ENCODE measurements around the gene NPHP4. TPM values are rescaled to one million over a fixed set of nuclear protein-coding genes. Genes with fewer than 3 reads are reported as not detected.

Gene NPHP4
- total RNA-seq, 1 experiment from 2014 or later = 20.0 TPM

GRCh38 chr1:5898266-5898665 is 94.0 kb downstream of the NPHP4 start:
- no peaks in the 10 kb centered on the region for H3K36me3 ChIP-seq (ENCODE audit: control insufficient read depth in 1 of 2, insufficient read depth in 2 of 2, low read length in 2 of 2)
- H3K79me2 ChIP-seq (ENCODE audit: insufficient read depth, low read length) = no peaks in the 10 kb centered on the region
- no peak overlapping the region for H3K9ac ChIP-seq (ENCODE audit: low read length)
- no peak overlapping the region for H3K4me3 ChIP-seq (replicated peaks in 1 of 2; ENCODE audit: low read depth in 1 of 2, low read length in 2 of 2)
- H4K20me1 ChIP-seq (ENCODE audit: insufficient read depth) = no peaks in the 10 kb centered on the region
- no peaks in the 10 kb centered on the region for H3K27me3 ChIP-seq (ENCODE audit: insufficient read depth, low read length)
- CTCF ChIA-PET = no interaction called here
- no peak for ATAC-seq
- H3K9me2 ChIP-seq (ENCODE audit: insufficient read depth) = no peaks in the 10 kb centered on the region
- TF ChIP-seq EZH2phosphoT487 (IDR thresholded peaks at IDR 0.05; ENCODE audit: borderline replicate concordance) = no peak
- no peak overlapping the region for H2AFZ ChIP-seq (ENCODE audit: low read depth, low read length, poor library complexity, severe bottlenecking)
- no peaks in the 10 kb centered on the region for H3K9me3 ChIP-seq (ENCODE audit: control insufficient read depth in 1 of 2, insufficient read depth in 1 of 2, low read depth in 1 of 2, low read length in 2 of 2)
- H3K4me1 ChIP-seq (ENCODE audit: control insufficient read depth in 1 of 2, insufficient read depth in 2 of 2, low read length in 2 of 2) = no peaks in the 10 kb centered on the region
- DNase-seq (ENCODE audit: low read depth, low spot score) = no peak
- intact Hi-C loops (cut with micrococcal nuclease) = no loop called here
- BruUV-seq (replicated peaks) = no TSS peak
- H3K4me2 ChIP-seq (ENCODE audit: low read length) = no peak overlapping the region
- no peak overlapping the region for H3K27ac ChIP-seq (ENCODE audit: low read depth, low read length)
- RAD21 ChIA-PET (ENCODE audit: low non-redundant PET in 1 of 2, low total read pairs in 2 of 2, uncharacterized antibody in 2 of 2, unreplicated experiment in 2 of 2) = no interaction called here
- POLR2A ChIA-PET = no interaction called here

- no peak overlapping the region for H3K9ac ChIP-seq (ENCODE audit: low read length)
- RAD21 ChIA-PET (ENCODE audit: low non-redundant PET in 1 of 2, low total read pairs in 2 of 2, uncharacterized antibody in 2 of 2, unreplicated experiment in 2 of 2) = no interaction called here
- POLR2A ChIA-PET = no interaction called here
- DNase-seq (ENCODE audit: low read depth, low spot score) (no peak), ATAC-seq (no peak)
- CTCF ChIA-PET = no interaction called here
- no peaks in the 10 kb centered on the region for H3K4me1 ChIP-seq (ENCODE audit: control insufficient read depth in 1 of 2, insufficient read depth in 2 of 2, low read length in 2 of 2)
- no TSS peak for BruUV-seq (replicated peaks)
- H2AFZ ChIP-seq (ENCODE audit: low read depth, low read length, poor library complexity, severe bottlenecking) = no peak overlapping the region
- TF ChIP-seq ATF3 (IDR thresholded peaks at IDR 0.05) (no peak), POLR2A (IDR thresholded peaks at IDR 0.05; ENCODE audit: borderline replicate concordance, extremely low read depth, insufficient read depth, insufficient read length) (no peak), JUND (IDR thresholded peaks at IDR 0.05) (no peak), ZFX (IDR thresholded peaks at IDR 0.05) (no peak), SRF (IDR thresholded peaks at IDR 0.05; ENCODE audit: low read depth) (no peak), MAX (IDR thresholded peaks at IDR 0.05) (no peak), CBX3 (IDR thresholded peaks at IDR 0.05; ENCODE audit: low read depth) (no peak), SP1 (IDR thresholded peaks at IDR 0.05; ENCODE audit: low read depth) (no peak), ELF1 (IDR thresholded peaks at IDR 0.05; ENCODE audit: borderline replicate concordance, low read depth) (no peak), CTCF (IDR thresholded peaks at IDR 0.05 in 2 of 3, conservative IDR thresholded peaks at IDR 0.05 in 1 of 3; ENCODE audit: borderline replicate concordance in 1 of 3, insufficient read depth in 1 of 3, low read depth in 2 of 3, low read length in 2 of 3) (no peak), CEBPB (IDR thresholded peaks at IDR 0.05; ENCODE audit: low read depth) (no peak), POLR2AphosphoS5 (IDR thresholded peaks at IDR 0.05; ENCODE audit: low read depth, low read length) (no peak), ZNF274 (IDR thresholded peaks at IDR 0.05; ENCODE audit: low read depth, low read length) (no peak), RAD21 (IDR thresholded peaks at IDR 0.05; ENCODE audit: low read depth) (no peak)
- no peak overlapping the region for H3K4me3 ChIP-seq (replicated peaks in 1 of 2; ENCODE audit: low read depth in 1 of 2, low read length in 2 of 2)
- no peaks in the 10 kb centered on the region for H4K20me1 ChIP-seq (ENCODE audit: insufficient read depth)
- H3K9me3 ChIP-seq (ENCODE audit: control insufficient read depth in 1 of 2, insufficient read depth in 1 of 2, low read depth in 1 of 2, low read length in 2 of 2) = no peaks in the 10 kb centered on the region
- no peaks in the 10 kb centered on the region for H3K79me2 ChIP-seq (ENCODE audit: insufficient read depth, low read length)
- no peak overlapping the region for H3K4me2 ChIP-seq (ENCODE audit: low read length)
- no peak overlapping the region for H3K27ac ChIP-seq (ENCODE audit: low read depth, low read length)
- no peaks in the 10 kb centered on the region for H3K9me2 ChIP-seq (ENCODE audit: insufficient read depth)
- no peaks in the 10 kb centered on the region for H3K27me3 ChIP-seq (ENCODE audit: insufficient read depth, low read length)
- intact Hi-C loops (cut with micrococcal nuclease) = no loop called here
- 0 out of 4 replicates have a peak, but pooled peaks cover 0 to 3% of the 10 kb centered on the region in 2 experiments for H3K36me3 ChIP-seq (ENCODE audit: control insufficient read depth in 1 of 2, insufficient read depth in 2 of 2, low read length in 2 of 2)
These were observed 95.2 kb downstream of the NPHP4 start for GRCh38 chr1:5896706-5897660.
